ENCODE measurements around the gene FAM200A. TPM values are rescaled to one million over a fixed set of nuclear protein-coding genes. Genes with fewer than 3 reads are reported as not detected.

The FAM200A gene
- total RNA-seq (ENCODE audit: low replicate concordance): 4.6 and 5.1 TPM in 2 replicates

GRCh38 chr7:99551767-99552463 lies at the start of gene FAM200A:
Gene FAM200A (minus strand): TSS chr7:99552114. CDS start chr7:99548407, 3,707 bp downstream.

DNA sequence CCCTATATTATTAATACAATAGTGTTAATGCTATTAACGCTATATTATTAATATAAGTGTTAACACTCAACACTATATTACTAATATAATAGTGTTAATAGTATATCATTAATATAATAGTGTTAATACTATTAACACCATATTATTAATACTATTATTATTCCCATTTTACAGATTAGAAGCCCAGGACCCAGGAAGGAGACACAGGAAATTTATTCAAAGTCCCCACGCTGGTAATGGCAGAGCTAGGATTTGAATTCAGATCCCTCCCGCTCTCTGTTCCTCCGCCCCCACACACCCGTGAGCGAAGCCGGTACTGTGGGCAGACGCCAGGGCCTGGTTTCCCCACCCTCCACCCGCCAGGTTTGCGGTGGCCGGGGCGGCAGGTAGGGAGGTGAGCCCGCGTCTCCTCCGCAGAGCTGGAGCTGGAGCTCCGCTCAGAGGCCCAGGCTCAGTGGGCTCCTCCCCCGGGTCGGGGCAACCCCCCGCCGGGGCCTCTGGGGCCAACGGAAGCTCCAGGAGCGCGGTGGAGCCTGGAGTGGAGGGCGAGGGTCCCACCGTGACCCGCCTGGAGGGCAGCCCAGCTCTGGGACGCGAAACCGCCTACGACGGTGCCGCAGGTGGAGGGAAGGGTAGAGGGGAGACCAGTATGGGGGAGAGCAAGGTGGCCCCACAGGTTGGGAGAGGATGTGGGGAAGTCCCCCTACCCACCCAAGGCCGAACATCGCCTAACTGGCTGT lies 46.0 kb upstream of the FAM200A start, which contains the start of gene TMEM225B:
Gene TMEM225B (plus strand): TSS at position 506 of the 740 bp plus-strand sequence. CDS start 6,122 bp downstream, outside the sequence.

DNA sequence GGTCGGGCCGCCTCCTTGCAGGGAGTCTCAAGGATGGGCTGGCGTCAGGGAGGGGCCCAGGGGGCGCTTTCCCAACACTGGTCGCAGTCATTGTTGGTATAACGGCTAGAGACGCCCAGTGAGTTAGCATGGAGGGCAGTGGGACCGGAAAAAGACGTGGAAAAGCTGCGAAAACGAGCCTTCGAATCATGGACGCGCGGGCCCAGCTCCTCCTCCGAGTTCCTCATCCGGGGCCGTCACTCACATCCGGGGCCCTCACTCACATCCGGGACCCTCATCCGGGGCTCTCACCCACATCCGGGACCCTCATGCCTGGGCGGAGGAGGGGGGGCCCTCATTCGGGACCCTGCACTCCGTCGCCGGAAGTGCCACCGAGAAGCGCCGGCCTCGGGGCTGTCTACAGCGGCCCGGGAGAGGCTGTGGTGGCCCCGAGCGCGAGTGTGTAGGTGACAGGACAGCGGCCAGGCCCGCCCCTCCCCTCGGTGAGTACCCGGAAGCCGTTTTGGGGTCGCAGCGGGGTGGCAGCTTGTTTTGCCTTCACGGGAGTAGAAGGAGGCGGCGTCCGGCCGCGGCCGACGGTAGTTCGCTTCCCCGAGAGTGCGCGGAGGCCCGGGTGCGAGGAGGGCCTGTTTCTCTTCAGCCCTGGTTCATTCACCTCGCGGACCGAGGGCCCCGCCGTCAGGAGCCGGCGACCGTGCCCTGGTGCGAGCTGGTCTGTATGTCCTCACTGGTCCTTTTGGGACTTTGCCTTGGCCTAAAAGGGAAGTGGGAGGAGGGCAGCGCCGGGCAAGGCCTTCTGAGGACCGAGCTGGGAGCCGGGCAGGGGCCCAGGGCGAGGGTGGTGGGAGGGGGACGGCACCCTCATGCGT lies 6.6 kb upstream of the FAM200A start, which contains the start of gene ZNF655:
Gene ZNF655 (plus strand): TSS at position 337 of the 869 bp plus-strand sequence. CDS start 1,918 bp downstream, outside the sequence.

DNA sequence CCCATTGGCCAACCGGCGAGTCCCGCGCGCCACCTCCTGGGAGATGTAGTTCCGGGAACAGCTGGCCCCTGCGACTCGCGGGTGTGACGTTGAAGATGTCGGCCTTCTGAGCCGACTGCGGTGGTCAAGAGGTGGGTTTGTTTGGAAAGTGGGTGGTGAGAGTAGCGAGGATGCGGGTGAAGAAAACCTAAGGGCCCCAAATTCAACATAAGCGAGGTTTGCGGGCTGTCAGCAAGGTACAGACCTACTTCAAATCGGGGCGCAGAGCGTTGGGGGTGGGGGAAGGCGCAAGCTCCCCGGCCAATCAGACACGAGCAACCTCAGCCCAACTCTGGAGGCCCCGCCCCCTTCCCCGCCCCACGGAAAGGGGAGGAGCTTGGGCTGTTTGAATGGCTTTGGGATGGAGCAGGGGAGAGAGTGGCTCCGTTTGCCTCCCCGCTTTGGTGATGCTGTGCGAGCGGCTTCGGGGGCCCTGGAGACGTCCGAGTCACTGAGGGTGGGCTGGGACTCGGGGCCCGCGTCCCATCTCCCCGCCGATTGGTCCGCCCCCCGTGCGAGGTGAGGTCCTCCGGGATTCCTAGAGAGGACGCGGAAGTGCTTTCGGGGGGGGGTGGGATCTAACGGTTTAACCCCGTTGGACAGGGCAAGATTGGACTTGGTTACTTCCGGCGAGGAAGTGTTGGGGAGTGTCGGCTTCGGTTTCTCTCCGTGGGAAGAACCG lies 47.2 kb downstream of the FAM200A start, which contains the start of gene ZKSCAN5:
Gene ZKSCAN5 (plus strand): TSS at position 60 of the 721 bp plus-strand sequence. CDS start 1,383 bp downstream, outside the sequence.

DNA sequence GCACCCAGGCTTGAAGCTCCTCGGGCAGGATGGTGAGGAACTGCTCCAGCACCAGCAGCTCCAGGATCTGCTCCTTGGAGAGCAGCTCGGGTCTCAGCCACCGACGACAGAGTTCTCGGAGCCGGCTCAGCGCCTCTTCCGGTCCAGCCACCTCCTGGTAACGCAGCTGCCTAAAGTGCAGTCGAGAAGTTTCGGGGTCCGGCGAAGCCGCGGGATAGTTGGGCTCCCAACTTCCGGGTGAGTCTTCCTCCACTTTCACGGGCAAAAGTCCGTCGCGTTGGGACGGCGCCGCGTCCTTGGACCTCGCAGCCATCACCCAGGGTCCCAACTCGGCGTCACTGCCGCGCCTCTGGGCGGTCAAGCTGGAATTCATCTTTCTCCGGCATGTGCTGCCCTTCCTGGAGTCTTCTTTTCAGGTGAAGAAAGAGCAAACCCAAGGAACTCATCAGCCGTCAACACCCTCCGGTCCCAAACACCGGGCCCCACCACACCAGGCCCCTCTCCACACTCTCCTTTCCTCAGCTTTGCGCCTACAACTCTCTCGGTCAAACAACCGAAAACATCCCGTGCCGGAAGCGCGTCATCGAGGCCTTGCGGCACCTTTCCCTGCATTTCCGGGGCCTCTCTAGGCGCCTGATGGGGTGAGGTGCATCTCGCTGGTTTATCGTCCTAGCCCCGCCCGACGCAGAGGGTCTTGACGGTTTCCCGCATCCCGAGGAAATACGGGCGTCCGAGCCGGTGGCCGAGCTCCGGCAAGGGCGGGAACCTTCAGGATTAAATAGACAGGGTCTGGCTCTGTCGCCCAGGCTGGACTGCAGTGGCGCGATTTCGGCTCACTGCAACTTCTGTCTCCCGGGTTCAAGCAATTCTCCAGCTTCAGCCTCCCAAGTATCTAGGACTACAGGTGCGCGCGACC lies 51.9 kb downstream of the FAM200A start, which contains the start of gene ZNF394:
Gene ZNF394 (minus strand): TSS at position 561 of the 916 bp plus-strand sequence. CDS start 188 bp downstream, at position 373.

Other genes starting within 250 kb of the FAM200A start
- 163 and 223 TPM in 2 replicates for gene ARPC1A, start 226.2 kb downstream of the FAM200A start, total RNA-seq (ENCODE audit: low replicate concordance)
- gene ARPC1B, start 177.4 kb downstream of the FAM200A start, total RNA-seq (ENCODE audit: low replicate concordance): 380 and 552 TPM in 2 replicates
- 25.0 and 28.9 TPM in 2 replicates for gene PDAP1, start 143.5 kb downstream of the FAM200A start, total RNA-seq (ENCODE audit: low replicate concordance)
- gene BUD31, start 143.1 kb downstream of the FAM200A start, total RNA-seq (ENCODE audit: low replicate concordance): 109 and 191 TPM in 2 replicates
- gene PTCD1, start 113.3 kb downstream of the FAM200A start, total RNA-seq (ENCODE audit: low replicate concordance): 5.1 and 6.5 TPM in 2 replicates
- gene CPSF4, start 113.2 kb downstream of the FAM200A start, total RNA-seq (ENCODE audit: low replicate concordance): 23.5 and 27.0 TPM in 2 replicates
- gene ATP5MF, start 85.9 kb downstream of the FAM200A start, total RNA-seq (ENCODE audit: low replicate concordance): 136 and 465 TPM in 2 replicates
- 1.8 and 5.0 TPM in 2 replicates for gene ZNF789, start 79.2 kb downstream of the FAM200A start, total RNA-seq (ENCODE audit: low replicate concordance)
- 17.2 and 20.7 TPM in 2 replicates for gene ZNF394, start 51.8 kb downstream of the FAM200A start, total RNA-seq (ENCODE audit: low replicate concordance)
- 8.1 and 10.1 TPM in 2 replicates for gene ZKSCAN5, start 47.5 kb downstream of the FAM200A start, total RNA-seq (ENCODE audit: low replicate concordance)
- 28.0 and 45.1 TPM in 2 replicates for gene ZNF655, start 6.5 kb upstream of the FAM200A start, total RNA-seq (ENCODE audit: low replicate concordance)
- 0.53 and 1.2 TPM in 2 replicates for gene TMEM225B, start 46.2 kb upstream of the FAM200A start, total RNA-seq (ENCODE audit: low replicate concordance)
- gene ZSCAN25, start 64.8 kb upstream of the FAM200A start, total RNA-seq (ENCODE audit: low replicate concordance): 7.9 and 9.2 TPM in 2 replicates
- gene CYP3A5, start 127.9 kb upstream of the FAM200A start, total RNA-seq (ENCODE audit: low replicate concordance): not detected in 2 replicates
- 0.23 TPM in 1 of 2 replicates, not detected in the other for gene CYP3A7, start 183.1 kb upstream of the FAM200A start, total RNA-seq (ENCODE audit: low replicate concordance)
- not detected in 2 replicates for gene CYP3A4, start 232.1 kb upstream of the FAM200A start, total RNA-seq (ENCODE audit: low replicate concordance)

All from smooth muscle cell of the coronary artery (primary cell).